Skeletal muscle tissue (tissue), 1 donor: Measurements from ENCODE around the gene IDH3G. TPM values are rescaled to one million over a fixed set of nuclear protein-coding genes. Genes with fewer than 3 reads are reported as not detected.

Experiments used
- total RNA-seq: library from RNA; depleted of rRNA; stranded (reverse); fragments of >200 nt; gene quantifications from one replicate; pipeline ENCODE4 v1.2.3, GENCODE V29; 2014

IDH3G gene
- total RNA-seq, 1 donor from 2014 or later = 25.1 TPM

Other genes with a start within 250 kb of the IDH3G start
- 13.0 TPM for gene CCNQ, start 195.2 kb downstream of the IDH3G start, total RNA-seq
- not detected for gene DUSP9, start 147.2 kb downstream of the IDH3G start, total RNA-seq
- gene PNCK, start 120.6 kb downstream of the IDH3G start, total RNA-seq = not detected
- 13.0 TPM for gene SLC6A8, start 106.4 kb downstream of the IDH3G start, total RNA-seq
- gene BCAP31, start 70.0 kb downstream of the IDH3G start, total RNA-seq = 83.0 TPM
- gene ABCD1, start 69.5 kb downstream of the IDH3G start, total RNA-seq = 10.4 TPM
- gene PLXNB3, start 30.1 kb downstream of the IDH3G start, total RNA-seq = 1.0 TPM
- gene SRPK3, start 13.3 kb downstream of the IDH3G start, total RNA-seq = 85.1 TPM
- gene SSR4, start 293 bp upstream of the IDH3G start, total RNA-seq = 85.6 TPM
- 2.6 TPM for gene PDZD4, start 36.2 kb upstream of the IDH3G start, total RNA-seq
- gene L1CAM, start 91.8 kb upstream of the IDH3G start, total RNA-seq = 1.6 TPM
- 1.0 TPM for gene AVPR2, start 110.3 kb upstream of the IDH3G start, total RNA-seq
- gene ARHGAP4, start 131.9 kb upstream of the IDH3G start, total RNA-seq = 25.1 TPM
- gene NAA10, start 140.7 kb upstream of the IDH3G start, total RNA-seq = 13.6 TPM
- gene RENBP, start 150.3 kb upstream of the IDH3G start, total RNA-seq = 5.7 TPM
- gene HCFC1, start 177.4 kb upstream of the IDH3G start, total RNA-seq = 9.4 TPM
- gene TMEM187, start 178.4 kb upstream of the IDH3G start, total RNA-seq = 2.1 TPM
- 11.0 TPM for gene IRAK1, start 225.5 kb upstream of the IDH3G start, total RNA-seq